ENCODE measurements around the gene RYK. TPM values are rescaled to one million over a fixed set of nuclear protein-coding genes. Genes with fewer than 3 reads are reported as not detected.
"Not testable (repeated sequence)": the region's sequence is repeated elsewhere in the genome, so short reads cannot be mapped to it uniquely, and the experiment has no call there.

RYK gene
- total RNA-seq, 4 donors from 2014 or later: 54.3 to 225 (median 138) TPM

DNA sequence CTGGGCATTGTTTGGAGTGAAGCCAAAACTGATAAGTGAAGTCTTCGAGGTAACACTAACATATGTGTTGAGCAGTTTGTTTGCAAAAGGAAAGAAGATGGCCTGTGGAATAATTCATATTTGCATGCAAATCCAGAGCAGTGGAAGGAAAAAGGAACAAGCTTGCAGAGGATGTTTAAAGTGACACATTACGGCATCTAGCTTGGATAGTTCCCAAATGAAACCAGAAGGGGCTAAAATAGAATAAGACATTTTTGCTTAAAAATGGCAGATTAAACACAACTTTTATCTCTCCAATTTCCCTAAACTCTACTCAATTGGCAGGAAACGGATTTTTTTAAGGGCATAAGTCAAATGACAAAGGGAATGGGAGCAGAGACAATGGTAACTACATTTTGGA is 25.4 kb upstream of the RYK start:
- no peaks in the 10 kb centered on the region for H3K4me1 ChIP-seq
- DNase-seq: no peak
- no peaks in the 10 kb centered on the region for H3K9me3 ChIP-seq
- no peaks in the 10 kb centered on the region for H3K27me3 ChIP-seq
- H3K27ac ChIP-seq: no peak overlapping the region
- TF ChIP-seq POLR2A (IDR thresholded peaks at IDR 0.05): no peak
- TF ChIP-seq, protein P1, sequence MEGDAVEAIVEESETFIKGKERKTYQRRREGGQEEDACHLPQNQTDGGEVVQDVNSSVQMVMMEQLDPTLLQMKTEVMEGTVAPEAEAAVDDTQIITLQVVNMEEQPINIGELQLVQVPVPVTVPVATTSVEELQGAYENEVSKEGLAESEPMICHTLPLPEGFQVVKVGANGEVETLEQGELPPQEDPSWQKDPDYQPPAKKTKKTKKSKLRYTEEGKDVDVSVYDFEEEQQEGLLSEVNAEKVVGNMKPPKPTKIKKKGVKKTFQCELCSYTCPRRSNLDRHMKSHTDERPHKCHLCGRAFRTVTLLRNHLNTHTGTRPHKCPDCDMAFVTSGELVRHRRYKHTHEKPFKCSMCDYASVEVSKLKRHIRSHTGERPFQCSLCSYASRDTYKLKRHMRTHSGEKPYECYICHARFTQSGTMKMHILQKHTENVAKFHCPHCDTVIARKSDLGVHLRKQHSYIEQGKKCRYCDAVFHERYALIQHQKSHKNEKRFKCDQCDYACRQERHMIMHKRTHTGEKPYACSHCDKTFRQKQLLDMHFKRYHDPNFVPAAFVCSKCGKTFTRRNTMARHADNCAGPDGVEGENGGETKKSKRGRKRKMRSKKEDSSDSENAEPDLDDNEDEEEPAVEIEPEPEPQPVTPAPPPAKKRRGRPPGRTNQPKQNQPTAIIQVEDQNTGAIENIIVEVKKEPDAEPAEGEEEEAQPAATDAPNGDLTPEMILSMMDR (IDR thresholded peaks at IDR 0.05): no peak
- no peaks in the 10 kb centered on the region for H3K36me3 ChIP-seq
- intact Hi-C loops (cut with DNase I; ENCODE audit: low total_unique reads): no loop called here
- no peak overlapping the region for H3K4me3 ChIP-seq

DNA sequence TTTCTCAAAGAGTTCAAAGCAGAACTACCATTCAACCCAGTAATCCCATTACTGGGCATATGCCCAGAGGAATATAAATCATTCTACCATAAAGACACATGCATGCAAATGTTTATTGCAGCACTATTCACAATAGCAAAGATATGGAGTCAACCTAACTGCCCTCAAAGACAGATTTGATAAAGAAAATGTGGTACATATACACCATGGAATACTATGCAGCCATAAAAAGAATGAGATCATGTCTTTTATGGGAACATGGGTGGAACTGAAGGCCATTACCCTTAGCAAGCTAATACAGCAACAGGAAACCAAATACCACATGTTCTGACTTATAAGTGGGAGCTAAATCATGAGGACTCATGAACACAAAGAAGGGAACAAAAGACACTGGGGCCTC is 24.5 kb upstream of the RYK start:
- DNase-seq; H3K36me3 ChIP-seq; H3K9me3 ChIP-seq; H3K27ac ChIP-seq; H3K4me3 ChIP-seq; intact Hi-C loops (cut with DNase I; ENCODE audit: low total_unique reads); H3K27me3 ChIP-seq; H3K4me1 ChIP-seq: not testable (repeated sequence)

DNA sequence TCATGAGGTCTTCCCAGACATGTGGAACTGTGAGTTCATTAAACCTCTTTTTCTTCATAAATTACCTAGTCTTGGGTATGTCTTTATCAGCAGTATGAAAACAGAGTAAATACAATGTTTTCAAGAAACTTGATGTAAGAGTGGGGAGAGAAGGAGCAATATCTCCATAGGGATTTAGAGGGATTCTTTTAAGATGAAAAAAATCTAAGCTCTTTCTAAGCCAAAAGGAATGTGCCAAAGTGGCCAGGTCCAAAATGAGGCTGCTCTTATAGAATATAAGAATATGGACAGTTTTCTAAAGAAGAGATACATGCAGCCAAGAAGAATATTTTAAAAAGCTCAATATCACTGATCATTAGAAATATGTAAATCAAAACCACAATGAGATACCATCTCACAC is 23.9 kb upstream of the RYK start:
- Histone ChIP-seq H3K9me3 (no peaks in the 10 kb centered on the region), H3K27me3 (no peaks in the 10 kb centered on the region), H3K36me3 (no peaks in the 10 kb centered on the region), H3K4me3 (no peak overlapping the region), H3K4me1 (no peaks in the 10 kb centered on the region), H3K27ac (no peak overlapping the region)
- no peak for TF ChIP-seq POLR2A (IDR thresholded peaks at IDR 0.05)
- TF ChIP-seq, protein P1 (IDR thresholded peaks at IDR 0.05): no peak
- intact Hi-C loops (cut with DNase I; ENCODE audit: low total_unique reads): no loop called here
- no peak for DNase-seq

DNA sequence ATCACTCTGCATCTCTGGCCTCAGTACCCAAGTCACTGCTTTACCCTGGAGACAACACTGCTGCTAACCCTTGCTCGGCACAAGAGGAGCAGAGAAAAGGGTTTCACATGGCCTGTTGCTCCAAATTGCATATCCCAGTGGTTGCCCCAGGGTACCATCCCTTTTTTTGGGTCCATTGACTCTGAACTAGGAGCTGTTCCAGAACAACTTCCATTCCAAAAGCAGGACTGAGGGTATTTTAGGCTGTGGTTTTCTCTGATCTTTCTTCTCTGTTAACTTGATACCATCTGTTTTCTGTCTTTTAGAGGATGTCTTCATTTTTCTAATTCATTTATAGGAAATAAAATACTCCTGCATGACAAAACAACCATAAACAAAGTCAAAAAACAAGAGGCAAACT is 17.3 kb upstream of the RYK start:
- no peaks in the 10 kb centered on the region for H3K9me3 ChIP-seq
- DNase-seq: no peak
- intact Hi-C loops (cut with DNase I; ENCODE audit: low total_unique reads): no loop called here
- H3K4me1 ChIP-seq: no peaks in the 10 kb centered on the region
- H3K4me3 ChIP-seq: no peak overlapping the region
- H3K36me3 ChIP-seq: no peaks in the 10 kb centered on the region
- no peaks in the 10 kb centered on the region for H3K27me3 ChIP-seq
- TF ChIP-seq, protein P1 (IDR thresholded peaks at IDR 0.05): no peak
- TF ChIP-seq POLR2A (IDR thresholded peaks at IDR 0.05): no peak
- no peak overlapping the region for H3K27ac ChIP-seq

DNA sequence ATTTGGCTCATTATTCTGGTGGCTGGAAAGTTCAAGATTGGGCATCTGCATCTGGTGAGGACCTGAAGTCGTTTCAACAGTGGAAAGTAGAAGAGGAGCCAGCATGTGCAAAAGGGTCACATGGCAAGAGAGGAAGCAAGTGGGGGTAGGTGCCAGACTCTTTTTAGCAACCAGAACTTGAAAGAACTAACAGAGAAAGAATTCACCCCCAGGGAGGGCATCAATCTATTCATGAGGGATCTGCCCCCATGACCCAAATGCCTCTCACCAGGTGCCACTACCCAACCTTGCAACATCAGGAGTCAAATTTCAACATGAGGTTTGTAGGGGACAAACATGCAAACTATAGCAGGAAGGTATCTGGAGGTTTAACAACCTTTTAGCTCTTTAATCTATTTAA is 10.3 kb upstream of the RYK start:
- no peak for DNase-seq
- Histone ChIP-seq H3K9me3 (no peaks in the 10 kb centered on the region), H3K36me3 (no peaks in the 10 kb centered on the region), H3K27me3 (no peaks in the 10 kb centered on the region), H3K4me3 (no peak overlapping the region), H3K27ac (no peak overlapping the region), H3K4me1 (no peaks in the 10 kb centered on the region)
- intact Hi-C loops (cut with DNase I; ENCODE audit: low total_unique reads): no loop called here
- TF ChIP-seq POLR2A (IDR thresholded peaks at IDR 0.05): no peak
- TF ChIP-seq, protein P1 (IDR thresholded peaks at IDR 0.05): no peak

DNA sequence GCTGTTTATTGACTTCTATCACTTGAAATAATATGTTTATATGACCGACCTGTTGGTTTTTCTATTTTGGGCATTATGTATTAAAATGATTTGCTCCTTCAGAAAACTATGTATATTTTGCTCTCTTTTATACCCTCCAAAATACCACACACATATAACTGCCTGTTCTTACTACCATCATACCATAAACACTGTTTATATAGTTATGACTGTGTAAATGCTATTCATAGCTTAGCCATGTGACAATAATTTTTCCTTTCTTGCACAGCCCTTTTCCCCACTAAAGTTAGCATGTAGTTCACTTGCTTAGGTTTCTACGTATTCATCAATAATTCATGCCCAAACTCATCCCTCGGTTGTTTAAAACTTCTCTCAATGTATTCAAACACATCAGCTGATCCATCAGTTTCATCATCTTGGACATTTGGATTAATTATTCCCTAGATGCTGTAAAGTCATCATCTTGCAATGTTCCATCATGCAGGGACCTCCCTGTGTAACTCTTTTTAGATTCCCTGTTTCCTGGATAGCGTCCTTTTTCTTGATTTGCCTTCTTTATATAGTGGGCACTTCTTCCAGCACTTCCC is 8.2 kb upstream of the RYK start:
- TF ChIP-seq, protein P1 (IDR thresholded peaks at IDR 0.05): no peak
- no peak for TF ChIP-seq POLR2A (IDR thresholded peaks at IDR 0.05)
- no peaks in the 10 kb centered on the region for H3K27me3 ChIP-seq

More for the DNA sequence above, 8.2 kb upstream of the RYK start:
- Histone ChIP-seq H3K9me3 (no peaks in the 10 kb centered on the region), H3K36me3 (no peaks in the 10 kb centered on the region), H3K27ac (no peak overlapping the region), H3K4me3 (no peak overlapping the region), H3K4me1 (no peaks in the 10 kb centered on the region)
- DNase-seq: no peak
- intact Hi-C loops (cut with DNase I; ENCODE audit: low total_unique reads): no loop called here
